ENCODE data around the gene RXRA. TPM values are rescaled to one million over a fixed set of nuclear protein-coding genes. Genes with fewer than 3 reads are reported as not detected.

RXRA gene
- total and polyA plus RNA-seq, 2 donors (not counting 1 experiment from before 2014, with no cell fraction given) = 2.6 to 6.8 TPM

DNA sequence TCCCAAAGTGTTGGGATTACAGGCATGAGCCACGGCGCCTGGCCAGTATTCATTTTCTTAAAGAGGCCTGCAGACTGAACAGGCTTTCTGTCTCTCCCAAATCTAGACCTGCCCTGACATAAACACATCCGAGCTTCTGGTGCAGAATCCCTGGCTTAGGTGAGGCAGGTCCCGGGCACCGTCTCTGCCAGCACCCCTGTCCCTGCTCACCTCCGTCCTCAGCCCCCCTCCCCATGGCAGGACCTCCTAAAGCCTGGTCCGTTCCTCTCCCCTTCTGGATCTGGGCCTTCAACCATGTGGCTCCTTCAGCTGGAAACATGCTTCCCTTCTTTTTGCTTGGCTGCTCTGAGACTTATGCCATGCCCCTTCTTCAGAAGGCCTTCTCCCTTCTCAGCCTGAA, 22.7 kb upstream of the RXRA start:
- no peak for TF ChIP-seq EZH2 (IDR thresholded peaks at IDR 0.05; ENCODE audit: borderline replicate concordance, insufficient read depth, low read depth, low read length, poor library complexity, severe bottlenecking)
- TF ChIP-seq, protein P1, sequence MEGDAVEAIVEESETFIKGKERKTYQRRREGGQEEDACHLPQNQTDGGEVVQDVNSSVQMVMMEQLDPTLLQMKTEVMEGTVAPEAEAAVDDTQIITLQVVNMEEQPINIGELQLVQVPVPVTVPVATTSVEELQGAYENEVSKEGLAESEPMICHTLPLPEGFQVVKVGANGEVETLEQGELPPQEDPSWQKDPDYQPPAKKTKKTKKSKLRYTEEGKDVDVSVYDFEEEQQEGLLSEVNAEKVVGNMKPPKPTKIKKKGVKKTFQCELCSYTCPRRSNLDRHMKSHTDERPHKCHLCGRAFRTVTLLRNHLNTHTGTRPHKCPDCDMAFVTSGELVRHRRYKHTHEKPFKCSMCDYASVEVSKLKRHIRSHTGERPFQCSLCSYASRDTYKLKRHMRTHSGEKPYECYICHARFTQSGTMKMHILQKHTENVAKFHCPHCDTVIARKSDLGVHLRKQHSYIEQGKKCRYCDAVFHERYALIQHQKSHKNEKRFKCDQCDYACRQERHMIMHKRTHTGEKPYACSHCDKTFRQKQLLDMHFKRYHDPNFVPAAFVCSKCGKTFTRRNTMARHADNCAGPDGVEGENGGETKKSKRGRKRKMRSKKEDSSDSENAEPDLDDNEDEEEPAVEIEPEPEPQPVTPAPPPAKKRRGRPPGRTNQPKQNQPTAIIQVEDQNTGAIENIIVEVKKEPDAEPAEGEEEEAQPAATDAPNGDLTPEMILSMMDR (IDR thresholded peaks at IDR 0.05) = no peak
- H3K4me3 Mint-ChIP-seq = no peak overlapping the region
- DNase-seq = no peak
- intact Hi-C loops (cut with micrococcal nuclease) = no loop called here
- Histone ChIP-seq H3K9me3 (ENCODE audit: control extremely low read depth in 1 of 3, control insufficient read depth in 2 of 3, insufficient read depth in 1 of 3, low read length in 2 of 3) (peaks cover 0 to 5% (median 0%) of the 10 kb centered on the region in 3 donors), H3K27me3 (replicated peaks in 1 of 4; ENCODE audit: control extremely low read depth in 1 of 4, control insufficient read depth in 3 of 4, insufficient read depth in 4 of 4, low read length in 3 of 4) (peaks cover 0 to 5% (median 0%) of the 10 kb centered on the region in 4 experiments), H3K27ac (ENCODE audit: low read length in 2 of 2) (no peak overlapping the region), H3K4me1 (ENCODE audit: control insufficient read depth in 2 of 2, insufficient read depth in 2 of 2, low read length in 2 of 2) (no peaks in the 10 kb centered on the region), H3K36me3 (replicated peaks in 1 of 2; ENCODE audit: control extremely low read depth in 1 of 2, control insufficient read depth in 1 of 2, extremely low read depth in 1 of 2, insufficient read depth in 2 of 2, low read length in 1 of 2) (no peaks in the 10 kb centered on the region), H3K4me3 (ENCODE audit: control extremely low read depth in 1 of 5, extremely low read depth in 1 of 5, insufficient read depth in 1 of 5, low read depth in 2 of 5, low read length in 4 of 5) (no peak overlapping the region), H3K79me2 (ENCODE audit: control insufficient read depth, insufficient read depth, low read length) (no peaks in the 10 kb centered on the region), H4K20me1 (ENCODE audit: control insufficient read depth, insufficient read depth, low read length, poor library complexity, severe bottlenecking) (no peaks in the 10 kb centered on the region), H3K4me2 (replicated peaks; ENCODE audit: low read depth, low read length, poor library complexity, severe bottlenecking) (no peak overlapping the region), H3K9ac (ENCODE audit: low read length) (no peak overlapping the region), H2AFZ (ENCODE audit: insufficient read depth, low read depth, low read length, poor library complexity, severe bottlenecking) (no peak overlapping the region)
- no peaks in the 10 kb centered on the region for H3K9me3 Mint-ChIP-seq (ENCODE audit: insufficient read depth)
- H3K4me1 Mint-ChIP-seq = peaks cover 3% of the 10 kb centered on the region
- peaks cover 6% of the 10 kb centered on the region for H3K27me3 Mint-ChIP-seq
- no peak for ATAC-seq (ENCODE audit: low read depth)
- CTCF ChIA-PET = no interaction called here
- H3K27ac Mint-ChIP-seq = no peak overlapping the region
- WGBS (ENCODE audit: insufficient coverage) = 95% methylated on average over 7 of the region's 7 CpGs
- POLR2A ChIA-PET = interaction anchor here (0.5 kb wide), 1 partner anchor 1417 kb away, joined by 4 read pairs; no protein-coding TSS in a partner anchor

- CTCF ChIA-PET = no interaction called here
- intact Hi-C loops (cut with micrococcal nuclease) = no loop called here
- Histone ChIP-seq H3K4me3 (ENCODE audit: control extremely low read depth in 1 of 5, extremely low read depth in 1 of 5, insufficient read depth in 1 of 5, low read depth in 2 of 5, low read length in 4 of 5) (no peak overlapping the region), H3K27me3 (replicated peaks in 1 of 4; ENCODE audit: control extremely low read depth in 1 of 4, control insufficient read depth in 3 of 4, insufficient read depth in 4 of 4, low read length in 3 of 4) (peaks cover 0 to 5% (median 1%) of the 10 kb centered on the region in 4 experiments), H4K20me1 (ENCODE audit: control insufficient read depth, insufficient read depth, low read length, poor library complexity, severe bottlenecking) (no peaks in the 10 kb centered on the region), H3K79me2 (ENCODE audit: control insufficient read depth, insufficient read depth, low read length) (no peaks in the 10 kb centered on the region), H2AFZ (ENCODE audit: insufficient read depth, low read depth, low read length, poor library complexity, severe bottlenecking) (no peak overlapping the region), H3K9ac (ENCODE audit: low read length) (no peak overlapping the region), H3K36me3 (replicated peaks in 1 of 2; ENCODE audit: control extremely low read depth in 1 of 2, control insufficient read depth in 1 of 2, extremely low read depth in 1 of 2, insufficient read depth in 2 of 2, low read length in 1 of 2) (no peaks in the 10 kb centered on the region), H3K9me3 (ENCODE audit: control extremely low read depth in 1 of 3, control insufficient read depth in 2 of 3, insufficient read depth in 1 of 3, low read length in 2 of 3) (peaks cover 0 to 9% (median 0%) of the 10 kb centered on the region in 3 donors), H3K4me1 (ENCODE audit: control insufficient read depth in 2 of 2, insufficient read depth in 2 of 2, low read length in 2 of 2) (no peaks in the 10 kb centered on the region), H3K27ac (ENCODE audit: low read length in 2 of 2) (no peak overlapping the region), H3K4me2 (replicated peaks; ENCODE audit: low read depth, low read length, poor library complexity, severe bottlenecking) (no peak overlapping the region)
- H3K4me3 Mint-ChIP-seq = no peak overlapping the region
- 87% methylated on average over 15 of the region's 16 CpGs for WGBS (ENCODE audit: insufficient coverage)
- ATAC-seq (ENCODE audit: low read depth) = no peak
- DNase-seq = no peak
- H3K9me3 Mint-ChIP-seq (ENCODE audit: insufficient read depth) = no peaks in the 10 kb centered on the region
- H3K27ac Mint-ChIP-seq = no peak overlapping the region
- POLR2A ChIA-PET = interaction anchor here (0.5 kb wide), 1 partner anchor 1416 kb away, joined by 4 read pairs; no protein-coding TSS in a partner anchor
- H3K4me1 Mint-ChIP-seq = peaks cover 3% of the 10 kb centered on the region
- H3K27me3 Mint-ChIP-seq = peaks cover 4% of the 10 kb centered on the region
- TF ChIP-seq, protein P1 (IDR thresholded peaks at IDR 0.05) = no peak
- TF ChIP-seq EZH2 (IDR thresholded peaks at IDR 0.05; ENCODE audit: borderline replicate concordance, insufficient read depth, low read depth, low read length, poor library complexity, severe bottlenecking) = no peak
These were observed 22.0 kb upstream of the RXRA start for GRCh38 chr9:134304261-134304660.
